Loucy (cell line): ENCODE data around the gene MRI1.

Source experiments
- H2AFZ ChIP-seq: fragments of 200-600 bp; sonication (generic); 2 replicates; pipeline ENCODE4 v1.6.0; 2016; ENCODE audit warnings: antibody characterized with exemption, mild to moderate bottlenecking, low read length, moderate library complexity
- H3F3A ChIP-seq: fragments of 200-600 bp; 2 replicates; pipeline ENCODE4 v1.6.0; 2016; ENCODE audit warnings: antibody characterized with exemption, low read depth, mild to moderate bottlenecking
- H3K27me3 ChIP-seq: fragments of 200-600 bp; sonication (generic); 2 replicates; pipeline ENCODE4 v1.6.1; 2014; ENCODE audit warnings: low read length, mild to moderate bottlenecking; ENCODE audit not compliant: insufficient read depth, poor library complexity, severe bottlenecking
- H3K36me3 ChIP-seq: fragments of 200-600 bp; sonication (generic); 2 replicates; pipeline ENCODE4 v1.6.1; 2016; ENCODE audit warnings: low read length; ENCODE audit not compliant: insufficient read depth
- H3K4me1 ChIP-seq: fragments of 200-600 bp; sonication (generic); 2 replicates; pipeline ENCODE4 v1.5.1; 2014; ENCODE audit warnings: low read length, mild to moderate bottlenecking; ENCODE audit not compliant: insufficient read depth, poor library complexity, severe bottlenecking
- H3K4me2 ChIP-seq: fragments of 200-600 bp; sonication (generic); 2 replicates; pipeline ENCODE4 v1.6.0; 2014; ENCODE audit warnings: antibody characterized with exemption, low read length, low read depth, mild to moderate bottlenecking; ENCODE audit not compliant: poor library complexity, severe bottlenecking
- H3K4me3 ChIP-seq: fragments of 200-600 bp; sonication (generic); 2 replicates; pipeline ENCODE4 v1.5.1; 2014; ENCODE audit warnings: low read length, mild to moderate bottlenecking, mixed read lengths; ENCODE audit not compliant: poor library complexity, severe bottlenecking
- H3K79me2 ChIP-seq: fragments of 200-600 bp; sonication (generic); 2 replicates; pipeline ENCODE4 v1.6.1; 2014; ENCODE audit warnings: low read length; ENCODE audit not compliant: insufficient read depth
- H3K9ac ChIP-seq: fragments of 200-600 bp; sonication (generic); 2 replicates; pipeline ENCODE4 v1.6.0; 2014; ENCODE audit warnings: mild to moderate bottlenecking, low read depth, low read length, moderate library complexity; ENCODE audit not compliant: poor library complexity, severe bottlenecking
- H3K9me2 ChIP-seq: fragments of 200-600 bp; sonication (generic); replicated peaks from 2 replicates; pipeline ENCODE4 v1.6.1; 2016; ENCODE audit warnings: low read depth, low read length, mixed read lengths
- H3K9me3 ChIP-seq: fragments of 200-600 bp; sonication (generic); 2 replicates; pipeline ENCODE4 v1.6.1; 2014; ENCODE audit warnings: mild to moderate bottlenecking, antibody characterized with exemption, low read length, low read depth; ENCODE audit not compliant: insufficient read depth
- H4K20me1 ChIP-seq: fragments of 200-600 bp; sonication (generic); 2 replicates; pipeline ENCODE4 v1.6.0; 2014; ENCODE audit warnings: antibody characterized with exemption, low read length, mild to moderate bottlenecking; ENCODE audit not compliant: insufficient read depth, poor library complexity, severe bottlenecking
- EZH2phosphoT487 ChIP-seq: fragments of 200-600 bp; IDR thresholded peaks from 2 replicates; pipeline ENCODE4 v1.6.1; 2018; ENCODE audit warnings: antibody characterized with exemption, mild to moderate bottlenecking, moderate library complexity, borderline replicate concordance
- TF ChIP-seq, protein P1 (sequence below): fragments of 200-600 bp; sonication (generic); conservative IDR thresholded peaks from 2 replicates; pipeline ENCODE4 v1.5.1; 2014; ENCODE audit warnings: mild to moderate bottlenecking, antibody characterized with exemption, low read length

Gene MRI1

DNA sequence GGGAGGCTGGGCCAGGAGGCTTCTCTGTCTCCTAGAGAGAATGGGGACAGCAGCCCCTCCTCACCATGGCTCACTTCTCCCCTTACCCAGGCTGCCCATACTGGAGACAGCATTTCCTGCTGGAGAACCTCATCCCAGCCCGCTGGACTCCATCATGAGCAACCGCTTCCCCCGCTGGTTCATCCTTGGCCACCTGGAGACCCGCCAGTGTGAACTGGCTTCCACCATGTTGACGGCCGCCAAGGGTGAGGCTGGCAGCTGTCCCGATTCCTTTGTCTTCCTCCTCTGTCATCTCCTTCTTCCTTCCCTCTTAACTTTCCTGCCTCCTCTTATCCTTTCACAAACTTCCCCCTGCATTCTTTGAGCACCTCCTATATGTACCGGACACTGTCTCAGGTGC lies 58.9 kb downstream of the MRI1 start:
- Histone ChIP-seq H3K9ac (no peak overlapping the region), H3K27me3 (no peaks in the 10 kb centered on the region), H3K79me2 (no peaks in the 10 kb centered on the region), H3F3A (no peaks in the 10 kb centered on the region), H3K36me3 (no peaks in the 10 kb centered on the region), H3K4me1 (peaks cover 3% of the 10 kb centered on the region), H2AFZ (no peak overlapping the region), H3K9me2 (no peaks in the 10 kb centered on the region), H3K9me3 (no peaks in the 10 kb centered on the region), H4K20me1 (no peaks in the 10 kb centered on the region), H3K4me3 (no peak overlapping the region), H3K4me2 (no peak overlapping the region)
- TF ChIP-seq EZH2phosphoT487: no peak
- TF ChIP-seq, protein P1, sequence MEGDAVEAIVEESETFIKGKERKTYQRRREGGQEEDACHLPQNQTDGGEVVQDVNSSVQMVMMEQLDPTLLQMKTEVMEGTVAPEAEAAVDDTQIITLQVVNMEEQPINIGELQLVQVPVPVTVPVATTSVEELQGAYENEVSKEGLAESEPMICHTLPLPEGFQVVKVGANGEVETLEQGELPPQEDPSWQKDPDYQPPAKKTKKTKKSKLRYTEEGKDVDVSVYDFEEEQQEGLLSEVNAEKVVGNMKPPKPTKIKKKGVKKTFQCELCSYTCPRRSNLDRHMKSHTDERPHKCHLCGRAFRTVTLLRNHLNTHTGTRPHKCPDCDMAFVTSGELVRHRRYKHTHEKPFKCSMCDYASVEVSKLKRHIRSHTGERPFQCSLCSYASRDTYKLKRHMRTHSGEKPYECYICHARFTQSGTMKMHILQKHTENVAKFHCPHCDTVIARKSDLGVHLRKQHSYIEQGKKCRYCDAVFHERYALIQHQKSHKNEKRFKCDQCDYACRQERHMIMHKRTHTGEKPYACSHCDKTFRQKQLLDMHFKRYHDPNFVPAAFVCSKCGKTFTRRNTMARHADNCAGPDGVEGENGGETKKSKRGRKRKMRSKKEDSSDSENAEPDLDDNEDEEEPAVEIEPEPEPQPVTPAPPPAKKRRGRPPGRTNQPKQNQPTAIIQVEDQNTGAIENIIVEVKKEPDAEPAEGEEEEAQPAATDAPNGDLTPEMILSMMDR: no peak
